Type B pancreatic cell (in vitro differentiated cells): ENCODE measurements around the gene TAF12. TPM values are rescaled to one million over a fixed set of nuclear protein-coding genes. Genes with fewer than 3 reads are reported as not detected.

Experiments used
- DNase-seq: peaks from one replicate; pipeline ENCODE4 v3.0.0; 2021; ENCODE audit warnings: mixed read lengths; ENCODE audit not compliant: unreplicated experiment; ENCODE audit errors: extremely low spot score
- H3K27ac Mint-ChIP-seq: 2 replicates; pipeline ENCODE4 v1.8.0; 2021; ENCODE audit warnings: mild to moderate bottlenecking, mixed read lengths
- H3K27me3 Mint-ChIP-seq: 2 replicates; pipeline ENCODE4 v1.8.0; 2021; ENCODE audit warnings: mixed read lengths
- H3K36me3 Mint-ChIP-seq: 2 replicates; pipeline ENCODE4 v1.8.0; 2021; ENCODE audit warnings: mixed read lengths
- H3K4me1 Mint-ChIP-seq: one replicate; pipeline ENCODE4 v1.8.0; 2021; ENCODE audit warnings: mixed read lengths; ENCODE audit not compliant: unreplicated experiment
- H3K4me3 Mint-ChIP-seq: 2 replicates; pipeline ENCODE4 v1.8.0; 2021; ENCODE audit warnings: mild to moderate bottlenecking, mixed read lengths
- H3K9me3 Mint-ChIP-seq: 2 replicates; pipeline ENCODE4 v1.8.0; 2021; ENCODE audit warnings: mixed read lengths
- total RNA-seq: library from RNA; stranded (reverse); gene quantifications from 2 replicates; pipeline ENCODE4 v1.2.1, GENCODE V29; 2021; ENCODE audit warnings: low replicate concordance
- TF ChIP-seq, protein P1 (sequence below): fragments of 200-600 bp; sonication (generic); conservative IDR thresholded peaks from 2 replicates; pipeline ENCODE4 v1.5.0; 2021; ENCODE audit warnings: antibody characterized with exemption, mild to moderate bottlenecking

Gene TAF12
- total RNA-seq, 1 donor from 2014 or later = 20.8 TPM

DNA sequence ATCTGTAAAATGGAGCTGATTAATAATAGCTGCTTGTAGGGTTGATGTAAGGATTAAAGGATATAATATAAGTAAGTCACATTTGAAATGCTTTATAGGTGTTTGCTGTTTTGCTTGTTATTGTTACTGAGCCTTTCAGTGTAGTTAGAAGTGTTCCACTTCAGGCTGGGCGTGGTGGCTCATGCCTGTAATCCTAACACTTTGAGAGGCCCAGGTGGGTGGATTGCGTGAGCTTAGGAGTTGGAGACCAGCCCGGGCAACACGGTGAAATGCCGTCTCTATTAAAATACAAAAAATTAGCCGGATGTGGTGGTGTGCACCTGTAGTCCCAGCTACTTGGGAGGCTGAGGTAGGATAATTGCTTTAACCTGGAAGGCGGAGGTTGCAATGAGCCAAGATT, 77.8 kb downstream of the TAF12 start:
- TF ChIP-seq, protein P1, sequence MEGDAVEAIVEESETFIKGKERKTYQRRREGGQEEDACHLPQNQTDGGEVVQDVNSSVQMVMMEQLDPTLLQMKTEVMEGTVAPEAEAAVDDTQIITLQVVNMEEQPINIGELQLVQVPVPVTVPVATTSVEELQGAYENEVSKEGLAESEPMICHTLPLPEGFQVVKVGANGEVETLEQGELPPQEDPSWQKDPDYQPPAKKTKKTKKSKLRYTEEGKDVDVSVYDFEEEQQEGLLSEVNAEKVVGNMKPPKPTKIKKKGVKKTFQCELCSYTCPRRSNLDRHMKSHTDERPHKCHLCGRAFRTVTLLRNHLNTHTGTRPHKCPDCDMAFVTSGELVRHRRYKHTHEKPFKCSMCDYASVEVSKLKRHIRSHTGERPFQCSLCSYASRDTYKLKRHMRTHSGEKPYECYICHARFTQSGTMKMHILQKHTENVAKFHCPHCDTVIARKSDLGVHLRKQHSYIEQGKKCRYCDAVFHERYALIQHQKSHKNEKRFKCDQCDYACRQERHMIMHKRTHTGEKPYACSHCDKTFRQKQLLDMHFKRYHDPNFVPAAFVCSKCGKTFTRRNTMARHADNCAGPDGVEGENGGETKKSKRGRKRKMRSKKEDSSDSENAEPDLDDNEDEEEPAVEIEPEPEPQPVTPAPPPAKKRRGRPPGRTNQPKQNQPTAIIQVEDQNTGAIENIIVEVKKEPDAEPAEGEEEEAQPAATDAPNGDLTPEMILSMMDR = no peak
- DNase-seq = no peak
- H3K27me3 Mint-ChIP-seq = no peaks in the 10 kb centered on the region
- no peak overlapping the region for H3K27ac Mint-ChIP-seq
- H3K4me3 Mint-ChIP-seq = no peak overlapping the region
- peaks cover 22% of the 10 kb centered on the region for H3K36me3 Mint-ChIP-seq
- no peaks in the 10 kb centered on the region for H3K9me3 Mint-ChIP-seq
- H3K4me1 Mint-ChIP-seq = no peaks in the 10 kb centered on the region

DNA sequence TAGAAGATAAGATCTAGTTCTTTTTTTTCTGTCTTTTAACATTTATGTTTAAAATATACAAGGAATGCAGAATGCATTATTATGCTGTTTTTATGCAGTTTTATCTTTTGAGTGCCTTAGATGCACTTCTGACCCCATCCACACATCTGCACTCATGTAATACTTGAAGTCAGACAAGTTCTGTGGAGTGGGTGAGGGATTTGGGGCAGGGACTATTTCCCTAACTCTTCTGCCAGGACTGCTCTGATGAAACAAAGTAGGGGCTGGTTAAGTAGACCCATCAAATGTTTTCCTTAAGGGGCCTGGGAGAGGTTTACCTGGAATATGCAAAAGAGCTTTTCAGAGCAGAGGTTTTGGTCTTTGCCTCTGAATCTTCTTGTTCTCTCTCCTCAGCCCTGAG, 78.6 kb downstream of the TAF12 start:
- H3K4me3 Mint-ChIP-seq = no peak overlapping the region
- H3K27ac Mint-ChIP-seq = no peak overlapping the region
- TF ChIP-seq, protein P1 = no peak
- peaks cover 22% of the 10 kb centered on the region for H3K36me3 Mint-ChIP-seq
- no peaks in the 10 kb centered on the region for H3K27me3 Mint-ChIP-seq
- no peaks in the 10 kb centered on the region for H3K9me3 Mint-ChIP-seq
- DNase-seq = no peak
- no peaks in the 10 kb centered on the region for H3K4me1 Mint-ChIP-seq

DNA sequence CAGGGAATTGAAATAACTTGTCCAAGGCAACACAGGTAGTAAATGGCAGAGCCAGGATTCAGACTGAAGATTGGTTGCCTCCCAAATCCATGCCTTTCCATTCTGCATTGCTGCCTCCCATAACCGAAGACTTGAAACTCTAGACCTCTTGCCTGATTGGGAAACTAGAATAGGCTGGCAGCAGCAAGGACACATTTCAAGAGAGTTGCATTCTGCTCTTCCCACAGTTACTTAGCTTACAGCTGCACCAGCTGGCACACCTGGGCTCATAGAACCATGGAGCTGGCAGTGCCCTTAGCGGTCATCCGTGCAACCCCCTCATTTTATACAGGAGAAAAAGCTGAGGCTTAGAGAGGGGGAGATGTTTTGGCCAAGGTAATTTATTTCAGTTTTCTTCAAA, 82.0 kb downstream of the TAF12 start:
- TF ChIP-seq, protein P1 = no peak
- H3K27me3 Mint-ChIP-seq = no peaks in the 10 kb centered on the region
- H3K36me3 Mint-ChIP-seq = peaks cover 11% of the 10 kb centered on the region
- H3K4me1 Mint-ChIP-seq = no peaks in the 10 kb centered on the region
- no peak overlapping the region for H3K27ac Mint-ChIP-seq
- H3K4me3 Mint-ChIP-seq = no peak overlapping the region
- H3K9me3 Mint-ChIP-seq = no peaks in the 10 kb centered on the region
- DNase-seq = no peak

Other genes with a start within 250 kb of the TAF12 start
- 38.8 and 46.5 TPM in 2 replicates for gene RCC1, start 137.0 kb downstream of the TAF12 start, total RNA-seq
- 26.9 and 33.7 TPM in 2 replicates for gene TRNAU1AP, start 90.0 kb downstream of the TAF12 start, total RNA-seq
- gene RAB42, start 50.8 kb downstream of the TAF12 start, total RNA-seq = 0.52 and 2.7 TPM in 2 replicates
- gene RNU11, start 5.5 kb upstream of the TAF12 start, total RNA-seq = not detected in 2 replicates
- gene GMEB1, start 25.7 kb upstream of the TAF12 start, total RNA-seq = 17.9 and 18.0 TPM in 2 replicates
- 93.9 and 105 TPM in 2 replicates for gene YTHDF2, start 93.9 kb upstream of the TAF12 start, total RNA-seq
- 1.1 and 1.5 TPM in 2 replicates for gene OPRD1, start 169.1 kb upstream of the TAF12 start, total RNA-seq